ENCODE measurements around the gene DOCK6.

Gene DOCK6

DNA sequence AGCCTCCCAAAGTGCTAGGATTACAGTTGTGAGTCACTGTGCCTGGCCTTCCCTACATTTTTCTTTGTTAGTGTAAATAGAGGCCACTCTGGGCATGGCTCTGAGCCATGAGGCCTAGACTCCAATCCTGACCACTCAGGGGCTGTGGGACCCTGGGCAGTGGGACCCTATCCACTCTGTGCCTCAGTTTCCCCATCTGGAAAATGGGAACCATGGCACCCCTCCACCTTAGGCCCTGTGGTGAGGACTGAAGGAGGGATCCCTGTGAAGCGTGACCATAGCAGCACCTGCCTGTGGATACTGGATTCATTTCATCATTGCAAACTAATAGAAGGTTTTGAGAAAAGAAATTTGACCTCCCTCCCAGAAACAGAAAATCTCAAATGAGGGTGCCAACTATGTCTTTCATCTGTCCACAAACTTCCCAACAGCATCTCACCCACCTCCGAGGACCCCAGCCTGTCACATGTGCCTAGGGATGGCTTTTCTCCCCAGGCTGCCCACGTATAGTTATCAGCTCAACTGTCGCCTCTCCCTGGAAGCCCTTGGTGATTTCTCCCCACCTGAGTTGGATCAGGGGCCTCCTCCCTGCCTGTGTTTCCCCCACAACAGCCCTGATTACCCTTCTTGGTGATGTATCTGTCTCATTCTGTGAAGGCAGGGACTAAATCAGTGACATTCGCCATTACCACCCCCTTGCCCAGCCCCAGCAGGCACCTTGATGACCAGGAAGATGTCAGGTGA is 17.3 kb downstream of the DOCK6 start:
- no peak for DNase-seq

DNA sequence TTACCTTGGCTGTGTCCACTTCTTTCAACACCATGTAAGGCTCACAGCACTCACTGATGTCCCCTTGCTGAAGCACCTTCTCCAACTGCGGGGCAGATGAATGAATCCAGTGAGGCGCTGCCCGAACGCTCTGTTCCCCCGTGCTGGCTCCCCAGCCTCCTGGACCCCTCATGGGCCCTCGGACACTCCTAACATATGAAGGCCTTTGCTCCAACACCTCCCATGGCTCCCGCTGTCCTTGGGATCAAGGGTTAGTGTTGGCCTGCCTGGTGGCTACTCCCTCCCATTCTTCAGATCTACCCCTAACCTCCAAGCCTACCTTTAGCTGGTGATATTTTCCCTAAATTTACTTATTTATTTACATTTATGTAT is 18.5 kb downstream of the DOCK6 start:
- no peak for DNase-seq

DNA sequence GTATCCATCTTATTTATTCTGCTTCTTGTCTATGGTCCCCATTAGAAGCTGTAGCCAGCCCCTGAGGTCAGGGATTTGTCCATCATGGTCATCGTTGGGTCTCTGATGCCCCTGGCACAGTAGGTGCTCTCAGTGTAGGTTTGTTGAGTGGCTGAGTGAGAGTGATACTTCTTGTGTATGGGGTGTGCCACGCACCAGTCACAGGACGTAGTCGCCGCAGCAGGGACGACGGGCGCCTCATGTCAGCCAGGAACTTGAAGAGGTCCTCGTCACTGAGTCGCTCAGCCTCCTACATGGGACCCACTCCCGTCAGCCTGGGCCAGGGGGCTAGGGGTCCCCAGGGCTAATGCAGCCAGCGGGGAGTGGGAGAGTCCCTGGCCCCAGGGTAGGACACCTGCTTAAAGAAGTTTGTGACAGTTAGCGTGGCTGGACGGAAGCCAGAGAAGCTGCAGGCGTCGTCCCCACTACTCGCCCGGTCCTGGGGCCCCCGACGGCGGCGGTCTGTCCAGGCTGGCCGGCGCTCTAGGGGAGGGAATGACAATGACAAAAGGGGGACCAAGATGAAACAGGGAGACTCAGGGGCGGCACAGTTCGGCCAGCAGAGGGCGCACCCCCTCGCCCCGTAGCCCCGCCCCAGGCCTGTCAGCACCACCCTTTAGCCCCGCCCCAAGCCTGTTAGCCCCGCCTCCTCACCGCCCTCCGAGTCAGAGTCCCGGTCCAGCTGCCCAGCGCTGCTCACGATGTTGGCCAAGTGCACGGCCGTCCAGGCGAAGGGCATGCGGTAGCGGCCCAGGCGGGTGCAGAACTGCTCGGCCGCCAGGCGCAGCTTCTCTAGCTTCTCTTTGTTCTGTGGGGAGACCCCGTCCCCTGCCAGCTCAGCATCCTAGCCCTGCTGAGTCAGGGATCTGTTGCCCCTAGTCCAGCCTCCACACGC is 19.2 kb downstream of the DOCK6 start:
- peak; percentile 91 for DNase-seq

DNA sequence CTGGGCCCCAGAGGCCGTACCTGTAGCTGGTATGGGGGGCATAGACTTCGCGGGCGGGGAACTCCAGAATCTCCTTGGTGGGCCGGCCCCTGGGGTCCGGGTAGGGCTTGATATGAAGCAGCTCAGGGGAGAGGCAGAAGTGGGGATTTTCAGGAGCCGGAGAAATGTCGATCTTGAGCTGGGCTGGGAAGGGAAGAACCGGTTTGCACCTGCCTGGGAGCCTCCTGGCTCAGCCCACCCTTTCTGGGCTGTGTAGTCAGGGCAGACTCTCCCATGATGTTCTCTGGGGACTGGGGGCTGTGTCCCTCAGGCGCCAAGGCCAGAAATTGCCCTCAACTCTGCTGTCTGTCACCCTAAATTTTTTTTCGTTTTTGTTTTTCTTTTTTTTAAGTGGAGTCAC is 20.3 kb downstream of the DOCK6 start:
- DNase-seq: no peak

DNA sequence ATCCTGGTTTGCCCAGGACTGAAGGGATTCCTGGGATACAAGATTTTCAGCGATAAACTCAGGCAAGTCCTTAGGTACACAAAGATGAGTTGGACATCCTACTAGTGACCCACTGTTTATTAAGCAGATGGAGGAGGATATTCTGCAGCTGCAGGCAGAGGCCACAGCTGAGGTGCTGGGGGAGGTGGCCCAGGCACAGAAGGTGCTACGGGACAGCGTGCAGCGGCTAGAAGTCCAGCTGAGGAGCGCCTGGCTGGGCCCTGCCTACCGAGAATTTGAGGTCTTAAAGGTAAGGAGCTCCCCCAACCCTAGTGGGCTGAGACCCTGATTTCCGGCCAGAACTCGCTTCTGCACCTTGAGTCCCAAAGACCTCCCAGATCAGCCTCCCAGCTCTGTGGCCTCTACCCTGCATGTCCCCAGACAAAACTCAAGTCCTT is 22.3 kb downstream of the DOCK6 start:
- DNase-seq: no peak

DNA sequence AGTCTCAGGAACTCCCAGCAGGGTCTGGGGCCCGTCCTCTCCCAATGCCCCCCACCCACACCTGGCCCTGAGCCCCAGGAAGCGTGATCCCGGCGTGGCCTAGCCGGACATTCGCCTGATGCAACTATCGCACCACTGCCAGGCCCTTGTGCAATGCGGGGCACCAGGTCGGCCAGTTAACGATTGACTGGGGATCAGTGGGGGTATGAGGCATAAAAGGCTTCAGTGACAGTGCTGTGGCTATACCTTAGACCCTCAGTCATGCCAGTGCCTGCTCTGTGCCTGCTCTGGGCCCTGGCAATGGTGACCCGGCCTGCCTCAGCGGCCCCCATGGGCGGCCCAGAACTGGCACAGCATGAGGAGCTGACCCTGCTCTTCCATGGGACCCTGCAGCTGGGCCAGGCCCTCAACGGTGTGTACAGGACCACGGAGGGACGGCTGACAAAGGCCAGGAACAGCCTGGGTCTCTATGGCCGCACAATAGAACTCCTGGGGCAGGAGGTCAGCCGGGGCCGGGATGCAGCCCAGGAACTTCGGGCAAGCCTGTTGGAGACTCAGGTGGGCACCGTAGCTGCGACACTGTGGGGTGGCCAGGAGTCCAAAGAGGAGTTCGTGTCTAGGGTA is 22.8 kb downstream of the DOCK6 start, which contains the start of gene ANGPTL8:
Gene ANGPTL8, plus strand, starts transcription at position 243 of the 624 bp plus-strand sequence. Its CDS starts 19 bp downstream, at position 262.
- no peak for DNase-seq

DNA sequence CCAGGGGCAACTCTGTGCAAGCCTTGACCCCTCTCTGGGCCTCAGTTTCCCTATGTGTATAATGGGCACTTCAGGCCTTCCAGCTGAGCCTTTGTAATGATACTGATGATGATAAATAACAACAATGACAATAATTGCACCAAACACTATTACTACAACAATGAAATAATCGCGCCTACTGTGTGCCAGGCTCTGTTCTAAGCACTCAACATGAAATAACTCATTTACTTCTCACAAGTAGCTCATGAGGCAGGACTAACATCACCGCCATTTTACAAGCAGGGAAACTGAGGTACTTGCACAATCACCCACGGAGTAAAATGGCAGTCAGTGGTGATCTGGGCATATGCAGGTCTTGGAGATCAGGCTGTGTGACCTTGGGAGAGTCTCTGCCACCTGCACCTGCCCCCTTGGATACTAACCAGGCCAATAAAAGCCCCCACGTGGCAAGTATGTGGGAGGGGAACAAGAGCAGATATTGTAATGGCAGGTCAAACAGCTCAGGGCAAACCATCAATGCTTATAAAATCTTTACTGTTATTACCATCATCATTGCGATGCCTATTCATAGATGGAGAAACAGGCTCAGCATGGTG is 23.4 kb downstream of the DOCK6 start:
- no peak for DNase-seq

DNA sequence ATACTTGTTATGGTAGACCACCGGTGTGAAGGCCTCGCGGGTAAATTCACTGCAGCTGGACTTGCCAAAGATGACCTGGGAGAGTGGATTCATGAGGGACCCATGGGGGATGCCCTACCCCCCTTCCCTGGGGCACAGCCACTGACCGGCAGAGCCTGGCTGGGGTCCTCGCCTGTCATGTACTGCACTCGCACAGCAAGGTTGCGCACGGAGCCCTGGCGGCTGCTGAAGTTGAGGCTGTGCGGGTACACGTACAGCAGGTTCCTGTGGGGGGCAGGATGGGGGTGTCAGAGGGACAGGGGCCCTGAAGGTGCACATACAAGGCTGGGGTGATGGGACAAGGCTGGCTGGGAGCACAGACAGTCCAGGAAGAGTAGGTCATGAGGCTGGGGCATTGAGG is 24.3 kb downstream of the DOCK6 start:
- no peak for DNase-seq

DNA sequence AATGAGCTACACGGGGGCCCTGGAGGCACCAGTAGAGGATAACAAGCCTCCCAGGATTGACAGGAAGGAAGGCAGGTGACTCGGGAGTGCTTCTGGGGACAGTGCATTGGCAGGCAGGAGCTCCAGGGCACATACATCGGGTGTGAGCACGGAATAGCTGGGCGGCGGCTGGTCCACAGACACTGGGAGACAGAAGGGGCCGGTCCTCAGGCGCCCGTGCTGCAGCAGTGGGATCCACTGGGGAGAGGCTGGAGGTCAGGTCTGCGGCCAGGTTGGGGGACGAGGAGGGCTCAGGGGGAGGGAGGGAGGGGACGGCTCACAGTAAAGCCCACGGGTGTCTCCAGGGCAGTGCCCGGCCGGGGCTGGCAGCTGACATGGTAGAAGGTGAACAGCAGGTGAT is 25.0 kb downstream of the DOCK6 start:
- no peak for DNase-seq

DNA sequence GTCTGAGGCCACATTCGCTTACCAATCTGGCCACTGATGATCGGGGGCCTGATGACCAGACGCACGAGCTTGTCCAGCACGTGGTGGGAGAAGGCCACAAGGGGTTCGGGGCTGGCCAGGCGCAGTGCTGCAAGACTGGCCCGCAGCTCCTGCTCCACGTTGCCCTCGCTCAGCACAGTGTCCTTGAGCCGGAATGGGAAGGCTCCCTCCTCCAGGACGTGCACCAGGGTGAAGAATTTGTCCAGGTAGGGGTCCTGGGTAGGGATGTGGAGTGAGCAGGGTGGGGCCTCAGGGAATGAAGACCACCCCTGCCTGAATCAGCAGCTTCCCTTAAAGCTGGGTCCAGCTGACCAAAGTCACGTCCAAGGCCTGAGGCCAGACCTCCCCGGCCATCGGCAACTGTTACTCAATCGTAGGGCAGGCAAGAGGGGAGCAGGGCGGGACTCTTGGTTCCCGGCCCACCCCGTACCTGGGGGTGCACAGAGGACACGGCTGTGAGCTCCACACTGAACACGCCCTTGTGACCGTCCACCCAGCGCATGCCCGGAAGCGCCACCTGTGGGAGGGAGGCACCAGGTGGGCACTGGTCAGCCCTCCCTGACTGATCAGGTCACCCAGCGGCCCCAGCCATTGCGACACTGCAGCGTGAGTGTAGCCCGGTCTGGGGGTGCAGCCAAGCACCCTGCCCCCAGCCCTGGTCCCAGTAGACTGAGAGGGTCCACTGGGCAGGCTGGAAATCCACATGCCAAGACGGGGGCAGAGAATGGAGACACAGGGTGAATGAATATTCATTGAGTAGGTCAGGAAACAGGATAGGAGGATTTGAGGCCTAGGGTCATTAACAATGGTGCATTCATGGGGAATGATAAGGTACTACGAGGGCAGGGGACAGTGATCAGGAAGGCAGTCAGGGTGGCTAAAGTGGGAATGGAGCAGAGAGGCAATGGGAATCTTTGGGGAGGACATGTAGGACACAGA is 25.7 kb downstream of the DOCK6 start:
- DNase-seq: no peak

DNA sequence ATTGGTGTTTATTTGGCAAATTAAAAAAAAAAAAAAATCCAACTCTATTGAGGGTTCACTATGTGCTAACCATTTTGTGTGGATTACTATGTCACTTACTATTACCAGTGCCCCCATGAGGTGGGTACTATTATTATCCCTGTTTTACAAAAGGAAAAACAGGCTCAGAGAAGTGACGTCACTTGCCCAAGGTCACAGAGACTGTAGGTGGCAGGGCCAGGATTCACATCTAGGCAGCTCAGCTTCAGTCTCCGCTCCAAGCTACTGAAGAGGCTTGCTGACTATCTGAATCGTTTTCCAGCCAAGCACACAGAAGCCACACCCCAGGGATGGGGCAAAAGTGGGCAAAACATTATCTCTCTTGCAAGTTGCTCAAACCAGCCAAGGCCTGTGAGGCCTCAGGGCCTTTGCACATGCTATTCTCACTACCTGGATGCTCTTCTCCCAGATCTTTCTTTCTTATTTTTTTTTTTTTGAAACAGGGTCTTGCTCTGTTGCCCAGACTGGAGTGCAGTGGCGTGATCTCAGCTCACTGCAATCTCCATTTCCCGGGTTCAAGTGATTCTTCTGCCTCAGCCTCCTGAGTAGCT is 27.7 kb downstream of the DOCK6 start:
- no peak for DNase-seq

DNA sequence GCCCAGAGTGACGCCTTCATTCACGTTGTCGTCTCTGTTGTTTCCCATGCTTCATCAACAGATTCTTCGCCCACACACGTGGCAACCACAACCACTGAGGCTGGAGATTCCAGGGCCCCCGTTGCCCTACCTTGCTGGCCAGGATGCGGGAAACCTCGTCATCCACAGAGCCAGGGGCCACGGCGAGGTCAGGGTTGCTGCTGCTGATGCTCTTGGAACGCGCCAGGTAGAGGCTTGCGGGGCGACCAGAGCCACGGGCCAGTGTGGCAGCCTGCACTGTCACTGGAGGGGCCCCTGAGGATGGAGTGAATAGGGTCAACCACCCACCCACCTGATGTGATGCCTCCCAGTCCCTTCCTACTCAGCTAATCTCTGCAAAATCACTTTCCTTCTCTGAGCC is 29.3 kb downstream of the DOCK6 start:
- DNase-seq: no peak

DNA sequence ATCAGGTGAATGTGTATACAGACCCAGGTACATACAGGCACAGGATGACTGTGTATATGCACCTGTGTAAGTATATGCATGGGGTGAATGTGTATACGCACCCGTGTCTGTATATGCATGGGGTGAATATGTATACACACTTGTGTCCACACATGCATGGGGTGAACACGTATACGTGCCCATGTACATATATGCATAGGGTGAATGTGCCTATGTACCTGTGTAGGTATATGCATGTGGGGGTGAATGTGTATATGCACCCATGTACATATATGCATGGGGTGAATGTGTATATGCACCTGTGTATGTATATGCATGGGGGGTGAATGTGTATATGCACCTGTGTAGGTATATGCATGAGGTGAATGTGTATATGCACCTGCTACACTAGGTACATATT is 29.8 kb downstream of the DOCK6 start:
- no peak for DNase-seq

DNA sequence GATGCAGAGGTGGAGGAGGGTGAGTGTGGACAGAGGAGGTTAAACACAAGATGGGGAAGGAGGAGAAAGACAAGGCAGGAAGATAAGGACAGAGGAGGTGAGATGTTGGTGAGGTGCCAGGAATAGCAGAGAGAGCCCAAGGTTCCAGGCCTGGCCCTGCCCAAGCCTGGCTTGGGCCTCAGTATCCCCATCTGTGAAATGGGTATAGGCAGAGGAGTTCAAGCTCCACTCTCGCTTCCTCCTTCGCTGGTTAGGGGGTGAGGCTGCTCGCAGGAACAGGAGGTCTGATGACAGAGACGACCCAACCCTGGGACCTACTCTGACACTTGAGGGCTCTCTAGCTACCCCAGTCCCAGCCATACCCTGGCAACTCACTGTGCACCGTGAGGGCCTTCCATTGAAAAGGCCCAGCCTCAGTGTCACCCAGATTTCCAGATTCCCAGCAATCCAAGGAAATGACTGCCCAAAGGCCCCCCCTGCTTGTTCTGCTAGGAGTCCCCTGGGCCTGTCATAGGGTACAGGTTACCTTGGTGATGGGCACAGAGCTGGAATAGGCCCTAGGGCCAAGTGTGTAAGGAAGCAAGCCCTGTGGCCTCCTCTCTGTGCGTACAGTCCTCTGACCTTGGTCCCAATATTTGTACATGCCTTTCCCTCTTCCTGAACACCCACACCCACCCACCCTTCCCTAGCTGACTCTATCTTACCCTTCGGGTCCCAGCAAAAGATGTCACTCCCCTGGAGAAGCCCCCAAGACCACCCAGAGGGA is 31.5 kb downstream of the DOCK6 start:
- DNase-seq: no peak

DNA sequence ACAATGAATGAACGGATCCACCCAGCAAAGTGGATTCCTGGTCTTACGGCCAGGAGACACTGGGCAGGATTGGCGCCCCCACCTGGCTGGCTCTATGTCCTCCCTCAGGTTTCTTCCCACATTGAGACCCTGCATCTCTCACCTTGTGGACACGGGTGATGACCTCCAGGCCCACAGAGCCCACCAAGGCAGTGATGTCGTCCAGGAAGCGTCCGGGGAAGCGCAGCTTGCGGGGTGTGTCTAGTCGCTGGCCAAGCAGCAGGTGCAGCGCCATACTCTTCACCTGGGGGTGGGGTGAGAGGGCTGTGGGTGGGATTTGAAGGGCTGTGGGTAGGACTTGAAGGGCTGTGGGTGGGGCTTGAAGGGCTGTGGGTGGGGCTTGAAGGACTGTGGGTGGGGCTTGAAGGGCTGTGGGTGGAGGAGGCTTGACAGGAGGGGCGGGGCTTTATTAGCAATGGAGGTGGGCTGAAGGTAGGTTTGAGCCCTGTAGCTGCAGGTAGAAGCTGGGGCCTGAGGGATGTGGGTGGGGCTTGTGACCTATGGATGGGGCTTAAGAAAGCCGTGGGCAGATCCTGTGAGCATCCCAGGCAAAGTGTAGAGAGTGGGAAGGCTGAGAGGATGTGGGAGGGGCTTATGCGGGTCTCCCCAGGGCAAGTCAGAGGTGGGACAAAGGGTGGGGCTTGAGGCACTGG is 35.0 kb downstream of the DOCK6 start:
- peak; percentile 12 for DNase-seq

DNA sequence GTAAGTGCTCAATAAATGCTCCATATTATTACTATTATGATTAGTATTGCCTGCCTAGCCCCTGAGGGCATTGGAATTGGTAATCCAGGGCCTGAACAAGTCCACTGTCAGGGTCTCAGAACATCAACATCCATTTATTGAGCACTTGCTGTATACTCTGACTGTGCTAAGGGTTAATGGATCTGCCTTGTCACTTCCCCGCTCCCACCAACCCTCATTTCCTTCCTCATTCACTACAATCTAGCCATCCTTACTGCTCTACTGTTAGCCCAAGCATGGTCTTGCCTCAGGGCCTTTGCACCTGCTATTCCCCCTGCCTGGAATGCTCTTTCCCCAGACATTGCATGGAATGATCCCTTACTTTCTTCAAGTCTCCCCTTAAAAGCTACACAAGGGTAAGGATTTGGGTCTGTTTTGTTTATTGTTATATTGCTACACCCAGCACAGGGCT is 35.6 kb downstream of the DOCK6 start:
- no peak for DNase-seq

DNA sequence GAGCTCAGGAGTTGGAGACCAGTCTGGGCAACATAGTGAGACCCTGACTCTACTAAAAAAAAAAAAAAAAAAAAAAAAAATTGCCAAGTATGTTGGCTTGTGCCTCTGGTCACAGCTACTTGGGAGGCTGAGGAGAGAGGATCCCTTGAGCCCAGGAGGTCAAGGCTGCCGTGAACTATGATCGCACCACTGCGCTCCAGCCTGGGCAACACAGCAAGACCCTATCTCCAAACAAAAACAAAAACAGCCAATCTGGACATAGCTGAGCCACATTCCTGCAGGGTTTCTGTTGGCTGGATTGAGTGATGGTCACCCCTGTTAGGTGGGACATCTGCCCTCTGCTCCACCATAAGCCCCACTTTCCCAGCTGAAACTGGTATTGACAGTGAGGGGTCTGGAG is 36.5 kb downstream of the DOCK6 start:
- DNase-seq: no peak

DNA sequence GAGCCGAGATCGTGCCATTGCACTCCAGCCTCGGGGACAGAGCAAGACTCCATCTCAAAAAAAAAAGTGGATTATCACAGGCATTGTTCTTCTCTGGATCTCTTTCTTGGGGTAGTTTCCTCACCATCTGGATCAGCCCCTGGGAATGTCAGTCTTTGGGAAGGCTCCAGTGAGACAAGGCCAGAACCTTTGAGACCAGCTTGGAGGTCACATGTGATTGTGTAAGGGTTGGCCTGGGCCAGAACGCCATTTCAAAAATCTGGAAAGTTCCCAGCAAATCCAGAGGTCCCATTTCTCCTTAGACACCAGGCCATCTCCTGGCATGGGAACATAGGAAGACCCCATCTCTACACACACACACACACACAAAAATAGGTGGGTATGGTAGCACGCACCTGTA is 37.2 kb downstream of the DOCK6 start:
- DNase-seq: no peak

DNA sequence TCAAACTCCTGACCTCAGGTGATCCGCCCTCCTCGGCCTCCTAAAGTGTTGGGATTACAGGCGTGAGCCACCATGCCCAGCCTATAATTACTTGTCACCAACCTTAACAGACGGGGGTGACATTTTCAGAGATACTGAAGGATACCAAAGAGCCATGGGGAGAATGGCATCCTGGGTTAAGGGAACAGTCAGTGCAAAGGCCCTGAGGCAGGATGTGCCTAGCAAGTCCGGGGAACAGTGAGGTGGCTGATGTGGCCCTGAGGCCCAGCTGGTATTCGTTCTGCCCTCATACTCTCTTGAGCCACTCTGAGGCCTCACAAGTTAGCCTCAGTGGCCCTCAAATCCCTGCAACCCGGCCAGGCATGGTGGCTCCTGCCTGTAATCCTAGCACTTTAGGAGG is 37.9 kb downstream of the DOCK6 start:
- DNase-seq: no peak

DNA sequence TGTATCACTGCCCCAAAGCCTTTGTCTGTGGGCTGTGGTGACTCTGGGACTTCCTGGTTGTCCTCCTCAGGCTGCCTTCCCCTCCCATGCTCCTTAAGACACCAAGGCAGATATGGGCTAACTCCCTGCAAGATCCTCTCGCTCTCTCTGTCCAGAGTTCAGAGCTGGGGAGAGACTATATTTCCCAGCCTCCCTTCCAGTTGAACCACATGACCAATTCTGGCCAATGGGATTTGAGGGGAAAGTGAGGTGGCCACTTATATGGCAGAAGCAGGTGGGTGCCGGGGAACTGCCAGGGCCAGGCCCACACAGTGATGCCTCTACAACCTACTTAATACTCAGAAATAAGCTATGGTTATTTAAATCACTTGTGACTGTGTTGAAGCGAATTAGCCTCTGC is 39.1 kb downstream of the DOCK6 start:
- no peak for DNase-seq

Data from activated CD4-positive, alpha-beta T cell treated with anti-CD3 and anti-CD28 coated beads, Interleukin-2, Interleukin-6, amounts not matched to agents 100 ng/mL and 50 ng/mL, durations not matched to agents 16 hours and 8 hours (primary cell).